Ascending aorta (tissue), 2 donors: ENCODE results near the gene ARHGEF7. TPM values are rescaled to one million over a fixed set of nuclear protein-coding genes. Genes with fewer than 3 reads are reported as not detected.
A peak's percentile ranks its signal among the peaks of the same experiment; 100 is the strongest.

Experiments used
- DNase-seq, 2 donors: peaks; one replicate each; pipeline ENCODE4 v3.0.0-alpha.2; 2019; ENCODE audit warnings: low spot score in 2 of 2
- H3K27ac ChIP-seq, 2 donors: fragments of 200-600 bp; sonication (generic); one replicate each; pipeline ENCODE4 v1.5.1; 2016 to 2017; ENCODE audit warnings: mild to moderate bottlenecking in 1 of 2
- H3K27me3 ChIP-seq: fragments of 200-600 bp; sonication (generic); one replicate; pipeline ENCODE4 v1.5.1; 2017
- H3K36me3 ChIP-seq, 2 donors: fragments of 200-600 bp; sonication (generic); one replicate each; pipeline ENCODE4 v1.5.1; 2016
- H3K4me1 ChIP-seq, 2 donors: fragments of 200-600 bp; sonication (generic); one replicate each; pipeline ENCODE4 v1.5.1; 2016 to 2017; ENCODE audit warnings: mild to moderate bottlenecking in 1 of 2
- H3K4me3 ChIP-seq, 2 donors: fragments of 200-600 bp; sonication (generic); one replicate each; pipeline ENCODE4 v1.5.1; 2016 to 2017; ENCODE audit warnings: mild to moderate bottlenecking in 1 of 2
- H3K9me3 ChIP-seq, 2 donors: fragments of 200-600 bp; sonication (generic); one replicate each; pipeline ENCODE4 v1.5.1; 2016
- intact Hi-C: fragments of 100-400 bp; cut with DNase I; formaldehyde crosslinking; loops from one replicate; pipeline ENCODE4 v1.15.1; 2023
- total RNA-seq: library from RNA; depleted of rRNA; stranded (reverse); fragments of >200 nt; gene quantifications from one replicate; pipeline ENCODE4 v1.1.0, GENCODE V29; 2016
- TF ChIP-seq, protein P1 (sequence below), 3 experiments: fragments of 200-600 bp in 2 of 3; fragments of 450-650 bp in 1 of 3; sonication (generic) in 2 of 3; IDR thresholded peaks; one replicate each; pipeline ENCODE4 v1.5.1; 2016 to 2019; ENCODE audit warnings: antibody characterized with exemption in 3 of 3, mild to moderate bottlenecking in 1 of 3, moderate library complexity in 1 of 3

Gene ARHGEF7
- total RNA-seq, 1 donor from 2014 or later: 32.2 TPM

DNA sequence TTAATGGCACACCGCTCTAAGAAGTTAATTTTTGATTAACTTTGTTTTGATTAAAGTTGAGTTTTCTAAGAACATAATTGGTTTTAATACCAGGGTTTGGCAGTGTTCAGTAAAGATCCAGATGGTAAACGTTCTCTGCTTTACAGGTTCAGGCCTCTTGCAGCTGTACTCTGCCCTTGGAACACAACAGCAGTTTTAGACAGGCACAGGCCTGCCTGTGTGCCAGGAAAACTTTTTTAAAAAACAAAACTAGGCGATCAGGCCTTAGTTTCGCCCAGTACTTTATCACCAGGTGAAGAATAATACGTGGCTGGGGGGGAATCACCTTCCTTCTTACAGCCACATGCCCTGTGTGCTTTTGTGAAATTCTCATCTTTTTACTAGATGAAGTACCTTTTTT lies 167.3 kb downstream of the ARHGEF7 start:
- TF ChIP-seq, protein P1, sequence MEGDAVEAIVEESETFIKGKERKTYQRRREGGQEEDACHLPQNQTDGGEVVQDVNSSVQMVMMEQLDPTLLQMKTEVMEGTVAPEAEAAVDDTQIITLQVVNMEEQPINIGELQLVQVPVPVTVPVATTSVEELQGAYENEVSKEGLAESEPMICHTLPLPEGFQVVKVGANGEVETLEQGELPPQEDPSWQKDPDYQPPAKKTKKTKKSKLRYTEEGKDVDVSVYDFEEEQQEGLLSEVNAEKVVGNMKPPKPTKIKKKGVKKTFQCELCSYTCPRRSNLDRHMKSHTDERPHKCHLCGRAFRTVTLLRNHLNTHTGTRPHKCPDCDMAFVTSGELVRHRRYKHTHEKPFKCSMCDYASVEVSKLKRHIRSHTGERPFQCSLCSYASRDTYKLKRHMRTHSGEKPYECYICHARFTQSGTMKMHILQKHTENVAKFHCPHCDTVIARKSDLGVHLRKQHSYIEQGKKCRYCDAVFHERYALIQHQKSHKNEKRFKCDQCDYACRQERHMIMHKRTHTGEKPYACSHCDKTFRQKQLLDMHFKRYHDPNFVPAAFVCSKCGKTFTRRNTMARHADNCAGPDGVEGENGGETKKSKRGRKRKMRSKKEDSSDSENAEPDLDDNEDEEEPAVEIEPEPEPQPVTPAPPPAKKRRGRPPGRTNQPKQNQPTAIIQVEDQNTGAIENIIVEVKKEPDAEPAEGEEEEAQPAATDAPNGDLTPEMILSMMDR (IDR thresholded peaks at IDR 0.05): no peak
- DNase-seq: no peak
- Histone ChIP-seq H3K4me3 (no peak overlapping the region), H3K27me3 (no peaks in the 10 kb centered on the region), H3K4me1 (peaks cover 7 to 35% of the 10 kb centered on the region in 2 donors), H3K36me3 (peaks cover 53 to 67% of the 10 kb centered on the region in 2 donors), H3K9me3 (no peaks in the 10 kb centered on the region), H3K27ac (peak overlapping the region; percentile 89 to 93)
- intact Hi-C loops: loop anchor here (2.0 to 10.0 kb wide), 5 partner anchors 166 to 570 kb away; partner anchors contain the start of genes ANKRD10 and ING1

DNA sequence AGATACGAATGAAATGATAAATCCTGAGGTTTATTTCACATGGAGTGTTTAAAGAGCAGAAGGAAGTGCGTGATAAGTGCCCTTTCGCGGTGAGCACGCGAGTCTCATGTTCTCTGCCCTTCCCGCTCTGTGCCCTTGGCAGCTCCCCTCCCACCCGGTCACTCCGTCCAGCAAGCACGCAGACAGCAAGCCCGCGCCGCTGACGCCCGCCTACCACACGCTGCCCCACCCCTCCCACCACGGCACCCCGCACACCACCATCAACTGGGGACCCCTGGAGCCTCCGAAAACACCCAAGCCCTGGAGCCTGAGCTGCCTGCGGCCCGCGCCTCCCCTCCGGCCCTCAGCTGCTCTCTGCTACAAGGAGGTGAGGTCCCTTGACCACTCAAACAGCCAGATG lies 167.9 kb downstream of the ARHGEF7 start:
- H3K4me3 ChIP-seq: no peak overlapping the region
- intact Hi-C loops: loop anchor here (2.0 to 10.0 kb wide), 5 partner anchors 166 to 571 kb away; partner anchors contain the start of genes ANKRD10 and ING1
- DNase-seq: no peak
- H3K9me3 ChIP-seq: no peaks in the 10 kb centered on the region
- peaks cover 53 to 67% of the 10 kb centered on the region in 2 donors for H3K36me3 ChIP-seq
- H3K27me3 ChIP-seq: no peaks in the 10 kb centered on the region
- peaks cover 7 to 35% of the 10 kb centered on the region in 2 donors for H3K4me1 ChIP-seq
- H3K27ac ChIP-seq: peak overlapping the region; percentile 89 to 93
- TF ChIP-seq, protein P1 (IDR thresholded peaks at IDR 0.05): no peak

DNA sequence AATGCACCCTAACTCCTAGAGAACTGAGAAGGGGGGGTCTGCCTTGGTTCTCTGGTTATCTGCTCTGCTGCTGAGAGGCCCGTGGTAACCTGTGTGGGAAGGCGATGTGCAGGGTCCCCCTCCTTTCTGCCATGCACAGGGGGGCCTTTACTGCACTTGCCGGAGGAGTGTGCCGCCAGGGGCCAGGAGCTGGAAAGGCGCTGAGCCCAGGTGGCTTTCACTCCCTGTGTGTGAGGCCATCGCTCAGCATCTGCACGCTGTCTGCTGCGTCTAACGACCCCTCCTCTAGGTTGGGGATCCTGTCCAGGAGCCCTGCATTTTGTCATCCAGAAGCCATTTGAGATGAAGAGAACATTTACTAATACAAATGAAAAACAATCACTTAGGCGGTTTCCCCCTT lies 168.3 kb downstream of the ARHGEF7 start:
- no peak for DNase-seq
- Histone ChIP-seq H3K27ac (peak overlapping the region; percentile 89 to 93), H3K27me3 (no peaks in the 10 kb centered on the region), H3K36me3 (peaks cover 53 to 67% of the 10 kb centered on the region in 2 donors), H3K9me3 (no peaks in the 10 kb centered on the region), H3K4me1 (peaks cover 7 to 35% of the 10 kb centered on the region in 2 donors), H3K4me3 (no peak overlapping the region)
- TF ChIP-seq, protein P1 (IDR thresholded peaks at IDR 0.05): no peak
- intact Hi-C loops: loop anchor here (2.0 to 10.0 kb wide), 5 partner anchors 167 to 571 kb away; partner anchors contain the start of genes ANKRD10 and ING1

DNA sequence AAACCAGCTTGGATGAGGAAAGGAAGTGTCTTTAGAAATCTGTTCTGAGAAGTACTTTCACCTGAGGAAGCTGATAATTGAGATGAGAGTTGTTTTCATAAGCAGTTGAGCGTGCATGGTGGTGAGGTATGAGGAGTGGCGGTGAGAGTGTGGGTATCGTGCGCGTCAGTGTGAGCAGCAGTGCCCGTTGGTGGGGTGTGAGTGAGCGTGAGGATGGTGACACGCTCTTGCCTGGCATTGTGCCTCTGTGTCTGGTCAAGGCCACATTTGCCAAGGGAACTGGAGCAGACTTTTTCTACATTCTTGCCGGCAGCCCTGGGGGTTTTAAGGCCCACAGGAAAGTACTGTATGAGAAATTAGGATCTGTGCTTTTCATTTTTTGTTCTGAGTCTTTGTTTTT lies 168.9 kb downstream of the ARHGEF7 start:
- TF ChIP-seq, protein P1 (IDR thresholded peaks at IDR 0.05): no peak
- Histone ChIP-seq H3K4me3 (no peak overlapping the region), H3K27me3 (no peaks in the 10 kb centered on the region), H3K4me1 (peaks cover 7 to 35% of the 10 kb centered on the region in 2 donors), H3K27ac (peak overlapping the region; percentile 89 to 93), H3K36me3 (peaks cover 52 to 66% of the 10 kb centered on the region in 2 donors), H3K9me3 (no peaks in the 10 kb centered on the region)
- DNase-seq: peak in 1 of 2 donors; percentile 78
- intact Hi-C loops: loop anchor here (2.0 to 10.0 kb wide), 5 partner anchors 167 to 572 kb away; partner anchors contain the start of genes ANKRD10 and ING1

DNA sequence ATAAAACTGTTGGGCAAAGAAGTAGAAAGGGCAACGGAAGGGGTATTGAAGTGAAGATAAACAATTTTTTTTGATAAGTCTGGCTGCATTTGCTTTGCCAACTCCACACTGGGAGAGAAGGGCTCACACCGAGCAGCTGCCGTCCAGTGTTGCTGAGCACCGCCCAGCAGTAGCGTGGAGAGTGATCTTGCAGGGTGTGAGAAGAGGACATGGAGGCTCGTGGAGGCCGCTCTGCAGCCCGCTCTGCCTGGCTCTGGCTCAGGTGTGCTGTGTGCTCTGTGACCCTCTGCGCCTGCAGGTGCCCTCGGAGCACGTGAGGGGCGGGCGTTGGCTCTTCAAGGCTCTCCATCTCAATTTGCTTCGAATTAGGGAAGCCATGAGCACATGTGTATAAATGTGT lies 169.5 kb downstream of the ARHGEF7 start:
- no peak overlapping the region for H3K4me3 ChIP-seq
- DNase-seq: no peak
- no peaks in the 10 kb centered on the region for H3K9me3 ChIP-seq
- peaks cover 52 to 66% of the 10 kb centered on the region in 2 donors for H3K36me3 ChIP-seq
- peak overlapping the region; percentile 89 to 93 for H3K27ac ChIP-seq
- H3K4me1 ChIP-seq: peaks cover 7 to 35% of the 10 kb centered on the region in 2 donors
- intact Hi-C loops: loop anchor here (5.0 to 10.0 kb wide), 4 partner anchors 217 to 572 kb away; partner anchors contain the start of genes ANKRD10 and ING1
- TF ChIP-seq, protein P1 (IDR thresholded peaks at IDR 0.05): no peak
- no peaks in the 10 kb centered on the region for H3K27me3 ChIP-seq
